Renal pelvis (tissue), 4 donors: ENCODE results near the gene ZHX3. TPM values are rescaled to one million over a fixed set of nuclear protein-coding genes. Genes with fewer than 3 reads are reported as not detected.
"Not testable (repeated sequence)": the region's sequence is repeated elsewhere in the genome, so short reads cannot be mapped to it uniquely, and the experiment has no call there.

ENCODE experiments used
- DNase-seq: peaks from one replicate; pipeline ENCODE4 v3.0.0-alpha.2; 2013
- polyA plus RNA-seq, 3 donors: library from polyadenylated mRNA; unstranded; fragments of 120-200 nt; gene quantifications; one replicate each; pipeline ENCODE4 v1.2.1, GENCODE V29; 2013; ENCODE audit not compliant: insufficient read length in 3 of 3

Gene ZHX3
- polyA plus RNA-seq, 3 donors = 21.3 to 26.9 (median 25.5) TPM

DNA sequence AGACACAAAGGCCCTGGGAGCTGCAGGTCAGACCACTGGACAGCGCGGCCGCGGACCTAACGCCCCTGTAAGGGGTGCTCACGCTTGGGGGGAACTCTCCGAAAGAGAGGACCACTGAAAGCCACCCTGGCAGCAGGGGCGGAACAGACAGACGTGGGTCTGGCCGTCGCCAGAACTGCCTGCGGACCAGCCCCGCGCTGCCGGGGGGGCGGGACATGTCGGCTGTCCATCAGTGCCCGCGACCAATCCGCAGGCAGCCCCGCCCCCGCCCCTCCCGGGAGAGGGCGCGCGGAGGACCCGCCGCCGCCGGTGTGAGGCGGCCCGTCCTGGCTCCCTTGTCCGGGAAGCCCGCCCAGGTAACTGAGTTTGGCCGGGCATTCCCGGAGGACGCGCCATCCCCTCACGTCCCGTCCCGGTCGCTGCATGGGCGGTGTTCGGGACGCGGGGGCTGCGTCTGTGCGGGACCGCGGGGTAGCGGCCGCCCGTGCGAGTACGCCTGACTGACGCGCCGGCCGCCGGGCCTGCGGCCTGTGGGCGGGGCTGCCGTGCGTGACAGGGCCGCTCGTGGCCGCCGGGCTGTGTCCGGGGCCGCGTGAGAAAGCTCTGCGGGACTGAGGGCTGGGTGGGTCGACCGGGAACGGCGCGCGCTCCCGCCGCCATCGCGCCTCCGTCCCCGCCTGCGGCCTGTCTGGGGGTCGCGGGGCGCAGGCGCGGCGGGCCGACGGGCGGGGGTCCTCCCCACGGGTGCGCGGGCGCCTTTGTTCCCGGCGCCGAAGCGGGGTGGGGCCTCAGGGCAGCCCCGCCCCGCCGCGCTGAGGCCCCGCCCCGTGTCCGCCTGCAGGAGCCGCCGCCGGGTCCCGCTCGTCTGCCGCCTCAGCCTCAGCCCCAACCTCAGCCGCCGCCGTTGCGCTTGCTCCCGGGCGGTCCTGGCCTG, 180.6 kb downstream of the ZHX3 start, which contains the start of gene PLCG1:
Gene PLCG1 (plus strand): TSS at position 864 of the 934 bp plus-strand sequence. CDS start 99 bp downstream, outside the sequence.
- peak; percentile 89 for DNase-seq

DNA sequence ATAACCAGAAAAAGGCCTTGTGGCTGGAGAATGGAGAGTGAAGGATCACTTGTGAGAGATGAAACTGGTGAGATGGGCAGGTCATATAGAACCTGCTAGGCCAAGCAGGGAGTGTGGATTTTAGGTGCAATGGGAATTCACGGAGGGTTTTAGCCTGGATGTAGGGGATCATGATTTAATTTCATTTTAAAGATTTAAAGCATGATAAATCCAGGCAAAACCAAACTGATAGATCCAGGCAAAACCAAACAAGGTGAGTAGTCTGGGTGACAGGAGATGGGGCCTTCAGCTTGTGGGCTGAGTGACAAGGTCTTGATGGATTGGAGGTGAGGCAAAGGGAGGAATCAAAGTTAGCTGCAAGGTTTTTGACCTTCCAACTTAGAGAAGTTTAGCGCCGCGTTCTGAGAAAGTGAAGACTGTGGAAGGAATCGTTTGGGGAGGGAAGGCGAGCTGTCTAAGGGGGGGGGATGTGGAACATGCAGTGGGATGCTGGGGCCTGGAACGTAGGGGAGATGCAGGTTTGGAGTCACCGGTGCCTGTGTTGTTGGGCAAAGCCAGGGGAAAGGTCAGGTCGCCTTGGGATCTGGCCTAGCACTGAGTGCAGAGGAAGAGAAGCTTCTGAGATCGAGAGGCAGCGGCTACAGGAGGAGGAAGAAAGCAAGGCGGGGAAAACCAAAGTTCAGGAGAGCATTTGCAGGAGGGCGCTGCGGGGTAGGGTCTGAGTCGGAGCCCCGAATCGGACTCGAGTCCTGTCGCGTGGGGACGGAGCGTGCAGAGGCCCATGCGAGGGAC, 181.4 kb downstream of the ZHX3 start:
- DNase-seq = peak; percentile 3

GRCh38 chr20:41135187-41135887, 182.2 kb downstream of the ZHX3 start:
- DNase-seq = no peak

GRCh38 chr20:41134362-41135186, 183.0 kb downstream of the ZHX3 start:
- no peak for DNase-seq

- no peak for DNase-seq
Measured at GRCh38 chr20:41133709-41134361, 183.7 kb downstream of the ZHX3 start.

- DNase-seq = not testable (repeated sequence)
Measured at GRCh38 chr20:41132388-41132775, 185.1 kb downstream of the ZHX3 start.

DNA sequence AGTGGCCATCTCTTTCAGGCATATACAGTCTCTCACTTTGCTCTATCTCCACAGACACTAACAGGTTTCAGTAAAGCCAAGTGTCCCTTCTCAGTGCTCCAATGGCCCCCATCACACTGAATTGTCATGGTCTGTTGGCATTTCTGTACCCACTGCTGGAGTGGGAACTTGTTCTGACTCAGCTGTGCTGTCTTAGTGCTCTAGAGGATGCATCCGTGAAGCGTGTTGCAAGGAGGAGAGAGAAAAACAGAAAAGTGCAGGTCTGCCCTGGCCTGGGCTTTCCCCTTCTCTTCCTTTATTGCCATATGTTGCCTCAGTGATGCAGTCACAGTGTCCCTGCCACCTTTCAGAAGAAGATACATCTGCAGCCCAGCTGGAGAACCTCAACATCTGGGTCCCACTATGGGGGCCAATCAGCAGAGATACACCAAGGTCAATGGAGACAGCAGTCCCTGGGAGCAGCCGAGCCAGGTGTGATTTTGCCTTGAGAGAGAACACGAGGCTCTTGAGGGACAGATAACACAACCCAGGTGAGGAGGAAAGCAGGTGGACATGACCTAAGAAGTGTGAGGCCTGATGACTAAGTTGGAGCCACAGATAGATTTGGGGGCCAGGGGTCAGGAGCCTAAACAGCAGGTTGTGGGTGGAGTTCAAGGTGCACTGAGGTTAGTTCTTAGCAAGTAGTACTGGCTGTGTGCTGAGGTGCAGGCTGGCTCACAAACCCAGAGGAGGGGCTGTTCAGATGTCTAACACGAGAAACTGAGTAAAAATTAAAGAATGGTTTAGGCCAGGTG, 185.7 kb downstream of the ZHX3 start:
- no peak for DNase-seq

Other genes with a start within 250 kb of the ZHX3 start
- gene PLCG1, start 180.2 kb downstream of the ZHX3 start, polyA plus RNA-seq = 100 to 1,000 TPM; 156 to 191 (median 191) TPM
- gene LPIN3, start 23.1 kb upstream of the ZHX3 start, polyA plus RNA-seq = 10 to 100 TPM; 11.0 to 20.9 (median 18.5) TPM
- 10 to 100 TPM in 1 of 3 donors, 1 to 10 TPM in 2; 7.0 to 11.0 (median 9.6) TPM for gene EMILIN3, start 49.1 kb upstream of the ZHX3 start, polyA plus RNA-seq